NCI-H460 (cell line): Measurements from ENCODE around the gene SMURF2. TPM values are rescaled to one million over a fixed set of nuclear protein-coding genes. Genes with fewer than 3 reads are reported as not detected.
"Not testable (repeated sequence)": the region's sequence is repeated elsewhere in the genome, so short reads cannot be mapped to it uniquely, and the experiment has no call there.

ENCODE experiments used
- DNase-seq: peaks from one replicate; pipeline ENCODE4 v3.0.0-alpha.2; 2016; ENCODE audit warnings: low read depth; ENCODE audit errors: extremely low read depth
- total RNA-seq: library from RNA; depleted of rRNA; stranded (reverse); fragments of >200 nt; shearing (Covaris generic); gene quantifications from 2 replicates; pipeline ENCODE4 v1.2.3, GENCODE V29; 2014

SMURF2 gene
- total RNA-seq, 1 experiment from 2014 or later: 11.0 TPM

DNA sequence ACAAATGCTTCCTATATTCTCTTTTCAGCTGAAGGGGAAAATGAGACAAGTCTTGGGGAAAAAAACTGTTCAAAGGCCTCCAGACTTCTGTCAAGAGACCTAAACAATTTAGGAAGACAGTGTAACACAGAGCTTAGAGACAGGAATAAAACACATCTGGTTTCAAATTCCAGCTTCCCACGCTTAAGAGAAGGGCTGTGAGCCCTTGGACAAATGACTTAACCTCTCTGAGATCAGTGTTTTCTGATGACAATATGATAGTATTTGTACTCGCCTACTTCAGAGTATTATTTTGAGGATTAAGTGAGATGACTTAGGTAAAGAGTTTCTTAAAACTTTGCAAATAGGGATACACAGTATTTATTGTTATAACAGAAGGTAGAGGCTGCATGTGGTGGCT is 29.5 kb downstream of the SMURF2 start:
- DNase-seq: no peak

DNA sequence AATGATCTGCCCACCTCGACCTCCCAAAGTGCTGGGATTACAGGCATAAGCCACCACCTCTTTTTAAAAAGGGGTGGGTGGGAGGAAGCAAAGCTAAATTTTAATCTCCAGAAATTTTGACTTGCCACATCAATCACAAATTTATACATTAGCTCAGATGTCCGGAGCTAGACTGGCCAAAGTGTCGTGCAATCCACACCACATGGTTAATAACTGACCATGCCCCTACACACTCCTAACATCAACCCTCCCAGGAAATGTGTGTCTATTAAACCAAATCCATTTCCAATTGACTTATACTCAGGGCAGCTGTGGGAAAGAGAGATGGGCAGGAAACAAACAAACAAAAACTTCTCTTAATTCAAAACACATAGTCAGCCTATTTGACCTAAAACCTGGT is 29.9 kb downstream of the SMURF2 start:
- no peak for DNase-seq

DNA sequence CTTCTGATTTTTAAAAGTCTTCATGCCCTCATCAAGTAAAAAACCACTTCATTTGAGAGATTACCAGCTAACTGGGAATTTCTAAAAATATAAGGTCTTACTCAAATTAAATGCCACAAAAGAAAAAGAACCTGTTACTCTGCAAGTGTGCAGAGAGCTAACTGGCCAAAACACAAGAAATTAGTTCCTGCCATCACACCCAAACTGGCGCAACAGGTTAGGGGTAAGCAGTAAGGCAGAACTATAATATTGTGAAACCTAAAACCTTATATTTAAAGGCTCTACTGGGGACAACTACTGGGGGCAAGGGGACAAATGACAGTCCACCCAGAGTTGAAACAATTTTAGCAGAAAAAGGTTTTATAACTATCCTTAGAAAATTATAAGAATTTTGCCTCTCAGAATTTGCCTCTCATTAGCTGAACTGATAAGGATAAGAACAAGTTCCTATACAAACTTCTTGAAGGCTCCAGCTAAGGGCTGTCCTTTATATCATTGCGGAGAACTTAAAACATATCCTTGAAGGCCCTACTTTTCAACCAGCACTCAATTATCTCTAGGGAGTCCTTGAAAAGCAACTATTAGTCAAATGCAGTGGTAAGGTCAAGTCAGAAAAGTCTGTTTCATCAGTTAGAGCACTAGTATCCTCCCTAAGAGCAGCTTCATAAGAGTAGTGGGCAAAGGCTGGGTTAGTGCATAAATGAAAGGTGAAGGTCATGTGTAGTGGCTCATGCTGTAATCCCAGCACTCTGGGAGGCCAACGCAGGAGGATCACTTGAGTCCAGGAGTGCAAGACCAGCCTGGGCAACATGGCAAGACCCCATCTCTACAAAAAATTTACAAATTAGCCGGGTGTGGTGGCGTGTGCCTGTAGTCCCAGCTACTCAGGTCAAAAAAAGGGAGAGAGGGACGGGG is 31.5 kb downstream of the SMURF2 start:
- no peak for DNase-seq

DNA sequence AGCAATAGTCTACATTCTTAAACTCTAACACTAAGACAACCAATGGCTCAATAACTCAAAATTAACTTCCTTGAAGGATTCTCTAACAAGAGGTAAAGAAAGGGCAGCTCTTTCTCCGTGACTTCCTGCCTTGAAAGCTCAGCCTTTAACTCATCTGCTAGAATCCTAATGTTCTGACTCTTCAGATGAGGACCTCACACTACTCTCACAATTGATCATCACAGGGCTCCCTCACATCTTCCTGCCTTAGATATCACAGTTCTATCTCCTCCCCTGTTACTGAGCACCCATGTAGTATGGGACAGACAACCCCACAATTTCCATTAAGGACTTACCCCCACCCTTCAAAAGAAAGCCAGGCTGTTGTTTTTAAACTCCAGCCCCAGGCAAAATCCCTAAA is 33.5 kb downstream of the SMURF2 start:
- DNase-seq: no peak

DNA sequence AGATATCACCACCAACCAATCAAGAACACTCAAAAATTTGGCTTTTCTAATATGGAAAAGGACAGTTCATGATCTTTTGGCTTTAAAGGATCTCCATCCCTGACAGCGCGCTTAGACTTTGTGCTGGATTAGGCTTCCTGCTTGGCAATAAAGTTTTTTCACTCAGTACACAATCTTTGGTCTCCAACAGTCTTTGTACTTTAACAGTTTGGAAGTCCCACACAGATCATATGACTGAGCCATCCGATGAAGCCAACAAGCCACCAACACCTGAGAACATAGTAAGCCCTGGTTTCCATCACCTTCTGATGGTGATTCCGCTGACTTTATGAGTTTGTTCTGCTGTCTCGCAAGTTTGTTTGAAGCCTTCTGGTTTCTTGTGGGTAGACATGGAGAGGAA is 34.3 kb downstream of the SMURF2 start:
- DNase-seq: no peak

DNA sequence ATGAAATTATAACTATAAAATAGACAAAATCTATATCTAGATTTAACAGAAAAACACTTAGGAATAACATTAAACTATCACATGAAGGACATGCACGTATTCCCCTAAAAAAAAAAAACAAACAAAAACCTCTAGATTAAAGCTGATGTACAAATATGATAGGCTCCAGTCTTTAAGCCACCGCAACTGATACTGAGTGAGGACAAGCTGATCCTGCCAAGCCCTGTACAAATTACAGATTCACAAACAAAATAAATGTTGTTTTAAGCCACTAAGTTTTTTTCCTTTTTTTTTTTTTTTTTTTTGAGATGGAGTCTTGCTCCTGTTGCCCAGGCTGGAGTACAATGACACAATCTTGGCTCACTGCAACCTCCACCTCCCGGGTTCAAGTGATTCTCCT is 35.3 kb downstream of the SMURF2 start:
- no peak for DNase-seq

DNA sequence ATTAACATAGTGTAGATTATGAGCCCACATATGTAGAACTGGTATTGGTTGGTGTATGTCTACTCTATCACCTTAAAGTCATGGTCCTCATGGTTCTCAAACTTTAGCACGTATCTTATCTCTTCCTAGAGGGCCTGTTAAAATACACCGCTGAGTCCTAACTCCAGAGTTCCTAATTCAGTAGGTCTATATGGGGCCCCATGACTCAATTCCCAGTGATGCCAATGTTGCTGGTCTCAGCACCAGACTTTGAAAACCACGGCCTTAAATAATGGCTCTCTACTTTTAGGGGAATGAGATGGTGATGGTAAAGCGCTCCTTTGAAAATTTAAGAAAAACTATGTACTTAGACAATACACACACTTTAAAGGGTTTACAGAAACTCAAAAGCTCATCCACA is 36.6 kb downstream of the SMURF2 start:
- DNase-seq: no peak

DNA sequence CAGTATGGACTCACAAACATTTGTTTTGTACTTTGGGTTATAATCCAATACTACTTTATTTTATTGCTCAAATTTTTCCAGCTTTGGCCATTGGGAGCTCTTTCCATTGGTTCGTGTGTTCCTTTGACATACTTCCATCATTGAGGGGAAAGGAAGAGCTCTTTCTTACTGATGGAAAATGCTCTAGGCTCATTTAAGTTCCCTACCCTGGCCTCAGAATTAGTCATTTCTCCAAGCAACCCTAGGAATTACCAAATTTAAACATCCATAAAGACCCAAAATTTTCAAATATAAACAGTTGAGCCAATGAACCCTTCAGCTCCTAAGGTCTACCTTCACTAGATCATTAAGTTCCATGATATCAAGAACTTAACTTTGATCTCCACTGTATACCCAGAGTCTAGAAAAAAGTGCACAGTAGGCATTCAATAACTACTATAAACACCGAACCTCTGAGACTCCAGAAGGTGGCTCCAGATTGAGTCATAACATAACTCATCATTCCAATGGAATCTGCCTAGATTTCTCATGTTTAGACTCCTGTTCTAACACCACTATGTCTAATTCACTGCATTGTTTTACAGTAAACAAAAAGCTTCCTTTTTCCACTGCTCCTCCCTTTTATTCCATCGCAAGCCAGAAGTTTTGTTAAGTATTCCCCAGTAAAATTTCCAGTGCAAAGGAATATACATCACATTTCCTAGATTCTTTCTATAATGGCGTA is 39.0 kb downstream of the SMURF2 start:
- peak; percentile 70 for DNase-seq

DNA sequence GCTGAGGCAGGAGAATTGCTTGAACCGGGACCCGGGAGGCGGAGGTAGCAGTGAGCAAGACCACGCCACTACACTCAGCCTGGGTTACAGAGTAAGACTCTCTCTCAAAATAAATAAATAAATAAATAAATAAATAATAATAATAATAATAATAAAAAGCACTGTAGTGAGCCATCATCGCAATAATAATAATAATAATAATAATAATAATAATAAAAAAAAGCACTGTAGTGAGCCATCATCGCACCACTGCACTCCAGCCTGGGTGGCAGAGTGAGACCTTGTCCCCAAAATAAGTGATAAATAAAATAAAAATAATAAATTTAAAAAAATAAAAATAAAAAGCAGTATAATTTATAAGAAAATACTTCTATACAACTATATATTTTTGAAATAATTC is 40.3 kb downstream of the SMURF2 start:
- DNase-seq: no peak

DNA sequence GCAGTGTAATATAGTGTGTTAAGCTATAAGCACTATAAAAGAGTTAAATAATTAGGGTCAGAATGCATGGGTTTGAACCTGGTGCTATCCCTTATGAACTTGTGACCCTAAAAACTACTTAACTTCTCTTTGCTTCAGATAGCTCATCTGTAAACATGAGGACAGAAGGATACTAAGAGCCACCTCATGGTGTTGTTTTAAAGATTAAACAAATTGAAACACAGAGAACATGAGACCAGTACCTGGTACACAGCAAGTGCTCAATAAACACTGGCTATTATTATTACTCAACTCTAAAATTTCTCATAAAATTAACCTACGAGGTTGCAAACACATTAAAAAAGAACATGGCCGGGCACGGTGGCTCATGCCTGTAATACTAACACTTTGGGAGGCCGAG is 43.3 kb downstream of the SMURF2 start:
- no peak for DNase-seq

DNA sequence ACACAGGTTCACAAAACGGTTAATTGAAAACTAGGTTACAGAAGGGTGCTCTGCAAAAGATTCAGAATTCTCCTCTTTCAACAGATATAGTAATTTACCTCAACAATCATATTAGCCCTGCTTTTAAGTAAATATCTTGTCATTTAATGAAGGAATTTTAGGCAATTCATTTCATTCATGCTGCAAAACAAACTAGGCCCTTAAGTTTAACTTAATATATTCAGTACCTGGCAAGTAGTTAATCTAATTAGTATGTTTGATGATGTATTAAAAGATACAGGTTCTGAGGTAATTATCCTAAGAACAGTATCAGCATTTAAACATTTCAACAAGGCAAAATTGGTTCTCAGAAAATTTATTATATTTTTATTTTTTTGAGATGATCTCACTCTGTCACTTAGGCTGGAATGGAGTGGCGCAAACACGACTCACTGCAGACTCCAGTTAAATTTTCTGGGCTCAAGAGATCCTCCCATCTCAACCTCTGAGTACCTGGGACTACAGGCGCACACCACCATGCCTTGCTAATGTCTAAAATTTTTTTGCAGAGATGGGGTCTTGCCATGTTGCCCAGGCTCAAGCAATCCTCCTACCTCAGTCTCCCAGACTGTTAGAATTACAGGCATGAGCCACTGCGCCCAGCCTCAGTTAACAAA is 44.9 kb downstream of the SMURF2 start:
- no peak for DNase-seq

DNA sequence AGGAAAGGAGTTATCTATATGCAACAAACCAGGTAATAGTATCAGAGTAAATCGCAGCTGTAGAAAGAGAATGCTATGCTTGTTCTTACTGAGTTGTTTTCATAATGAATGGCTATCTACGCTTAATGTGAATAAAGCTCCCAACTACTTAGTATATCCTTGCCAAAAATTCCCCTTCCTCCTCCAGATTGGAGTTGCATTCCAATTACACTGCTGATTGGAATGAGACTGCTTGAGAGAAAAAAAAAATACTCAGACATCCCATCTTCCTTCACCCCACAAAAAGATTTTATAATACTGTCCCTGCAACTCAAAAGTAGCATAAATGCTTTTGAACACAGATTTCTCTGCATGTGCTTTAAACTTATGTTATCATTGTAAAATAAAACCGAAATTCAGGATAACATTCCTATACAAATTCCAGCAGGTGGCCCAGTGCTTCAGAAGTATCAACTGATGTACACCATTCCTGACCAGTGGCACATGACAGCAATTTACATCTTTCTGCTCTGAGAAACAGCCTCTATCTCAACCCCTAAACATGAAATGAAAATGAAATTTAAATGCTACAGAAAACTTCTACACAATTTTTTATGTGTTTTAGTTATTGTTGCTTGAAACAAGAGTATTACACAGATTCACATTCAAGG is 47.0 kb downstream of the SMURF2 start:
- no peak for DNase-seq

DNA sequence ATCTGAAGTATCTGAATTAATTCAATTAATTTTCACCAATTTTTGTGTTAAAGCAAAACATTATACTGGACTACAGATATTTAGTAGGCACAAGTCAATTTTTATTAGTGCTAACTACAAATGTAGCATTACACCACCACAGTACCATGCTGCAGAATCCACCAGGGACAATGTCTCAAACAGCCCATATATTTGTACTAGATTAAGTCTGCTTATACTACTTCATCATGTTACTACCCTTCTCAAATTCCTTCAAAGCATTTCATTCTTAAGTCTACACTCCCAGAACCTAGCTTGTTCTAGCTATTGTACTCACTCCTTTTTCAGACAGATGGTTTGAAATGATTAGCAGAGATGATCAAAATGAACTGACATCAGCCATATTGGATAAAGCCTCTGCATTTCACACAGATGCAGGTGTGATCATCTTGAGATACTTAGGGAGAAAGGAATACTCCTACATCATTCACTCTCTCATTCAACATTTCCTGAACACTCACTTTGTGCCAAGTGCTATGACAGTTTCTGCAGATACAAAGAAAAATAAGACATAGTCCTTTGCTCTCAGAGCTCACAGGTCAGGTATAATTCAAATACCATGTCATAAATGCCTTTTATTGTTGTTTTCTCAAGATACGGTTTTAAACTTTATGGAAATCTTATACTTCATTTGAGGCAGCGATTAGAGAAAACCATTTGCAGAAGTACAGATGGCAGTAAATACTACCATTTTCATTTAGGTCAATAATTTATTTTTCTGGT is 47.7 kb downstream of the SMURF2 start:
- no peak for DNase-seq

DNA sequence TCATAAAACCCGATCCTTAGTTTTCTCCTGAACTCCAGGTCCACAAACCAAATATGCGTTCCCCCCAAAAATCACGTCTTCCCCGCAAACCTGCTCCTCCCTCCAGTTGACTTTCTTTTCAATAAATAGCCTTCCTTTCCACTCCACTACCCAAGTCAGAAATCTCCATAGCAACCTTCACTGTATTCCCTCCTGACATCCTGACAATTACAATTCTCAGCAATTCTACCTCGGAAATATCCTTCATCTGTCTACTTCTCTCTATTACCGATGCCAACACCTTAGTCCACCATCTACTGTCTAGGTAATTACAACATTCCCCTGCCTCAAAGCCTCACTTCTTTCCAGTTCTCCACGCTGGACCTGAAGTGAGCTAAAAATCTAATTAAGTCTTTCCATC is 50.7 kb downstream of the SMURF2 start:
- DNase-seq: no peak

DNA sequence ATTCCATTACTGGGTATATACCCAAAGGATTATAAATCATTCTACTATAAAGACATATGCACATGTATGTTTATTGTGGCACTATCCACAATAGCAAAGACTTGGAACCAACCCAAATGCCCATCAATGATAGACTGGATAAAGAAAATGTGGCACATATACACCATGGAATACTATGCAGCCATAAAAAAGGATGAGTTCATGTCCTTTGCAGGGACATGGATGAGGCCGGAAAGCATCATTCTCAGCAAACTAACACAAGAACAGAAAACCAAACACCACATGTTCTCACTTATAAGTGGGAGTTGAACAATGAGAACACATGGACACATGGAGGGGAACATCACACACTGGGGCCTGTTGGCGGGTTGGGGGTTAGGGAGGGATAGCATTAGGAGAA is 51.9 kb downstream of the SMURF2 start:
- DNase-seq: not testable (repeated sequence)

DNA sequence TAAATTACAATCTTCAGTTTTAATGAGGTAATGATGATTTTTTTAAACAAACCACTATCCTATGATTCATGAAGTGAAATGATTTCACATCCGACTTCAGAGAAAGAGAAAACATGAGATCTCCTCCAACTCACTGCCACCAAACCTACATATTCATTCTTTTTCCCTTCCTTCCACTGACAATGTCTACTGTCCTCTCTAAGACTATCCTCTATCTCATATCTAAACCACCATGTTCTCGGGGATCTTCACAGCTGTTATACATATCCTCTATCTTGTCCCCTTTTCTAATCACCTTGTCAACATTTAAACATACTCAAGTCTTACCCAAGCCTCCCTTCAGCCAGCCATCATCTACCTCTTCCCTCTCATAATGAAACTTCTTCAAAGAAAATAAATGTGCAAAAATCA is 53.5 kb downstream of the SMURF2 start:
- no peak for DNase-seq

DNA sequence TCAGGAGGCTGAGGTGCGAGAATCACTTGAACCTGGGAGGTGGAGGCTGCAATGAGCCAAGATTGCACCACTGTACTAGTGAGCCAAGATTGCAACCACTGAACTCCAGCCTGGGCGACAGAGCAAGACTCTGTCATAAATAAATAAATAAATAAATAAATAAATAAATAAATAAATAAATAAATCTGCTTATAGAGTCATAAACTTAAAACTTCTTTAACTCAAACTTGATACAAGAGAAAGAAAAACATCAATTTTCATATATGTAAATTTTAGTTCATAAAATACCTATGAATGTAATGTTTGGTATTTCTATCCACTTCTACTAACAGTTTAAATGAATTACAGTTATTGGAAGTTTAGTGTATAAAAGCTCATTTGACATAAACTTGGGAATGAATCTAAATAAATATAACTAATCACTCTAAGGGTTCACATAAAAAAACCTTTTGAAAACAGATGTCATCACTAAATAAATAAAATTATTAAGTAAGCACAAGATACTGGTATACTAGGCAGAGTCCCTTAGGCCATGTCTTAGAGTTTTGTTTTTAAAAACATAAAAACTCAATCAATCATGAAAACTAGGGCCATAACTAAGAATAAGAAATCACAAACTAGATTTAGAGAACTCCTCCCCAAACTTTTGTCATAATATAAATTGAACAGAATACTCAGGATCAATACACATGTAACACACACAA is 54.1 kb downstream of the SMURF2 start:
- DNase-seq: no peak

DNA sequence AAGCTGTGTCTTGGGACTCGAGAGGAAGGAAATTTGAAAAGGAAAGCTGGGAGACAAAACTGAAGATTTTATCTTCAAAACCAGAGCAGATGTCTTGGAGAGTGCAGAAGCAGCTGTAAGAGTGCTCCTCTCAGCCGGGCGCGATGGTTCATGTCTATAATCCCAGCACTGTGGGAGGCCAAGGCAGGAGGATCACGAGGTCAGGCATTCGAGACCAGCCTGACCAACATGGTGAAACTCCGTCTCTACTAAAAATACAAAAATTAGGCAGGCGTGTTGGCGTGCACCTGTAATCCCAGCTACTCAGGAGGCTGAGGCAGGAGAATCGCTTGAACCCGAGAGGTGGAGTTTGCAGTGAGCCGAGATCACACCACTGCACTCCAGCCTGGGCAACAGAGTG is 57.6 kb downstream of the SMURF2 start:
- DNase-seq: not testable (repeated sequence)

DNA sequence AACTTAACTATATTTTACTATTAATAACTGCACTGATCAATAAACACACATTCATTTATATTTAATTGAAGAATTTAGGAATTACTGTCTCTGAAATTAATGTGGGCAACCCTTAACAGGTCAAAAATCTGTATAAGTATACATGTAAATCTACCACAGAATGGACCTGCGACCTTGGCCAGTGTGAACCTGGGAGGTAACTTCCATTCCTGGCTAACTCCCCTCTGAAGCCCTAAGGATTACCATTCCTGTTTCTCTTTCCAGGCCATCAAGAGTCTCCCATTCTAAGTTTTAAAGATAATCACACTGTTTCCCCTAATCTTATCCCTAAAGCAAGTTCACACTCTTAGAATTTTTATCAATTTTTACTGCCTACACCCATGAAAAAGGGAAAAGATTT is 58.1 kb downstream of the SMURF2 start:
- DNase-seq: no peak

DNA sequence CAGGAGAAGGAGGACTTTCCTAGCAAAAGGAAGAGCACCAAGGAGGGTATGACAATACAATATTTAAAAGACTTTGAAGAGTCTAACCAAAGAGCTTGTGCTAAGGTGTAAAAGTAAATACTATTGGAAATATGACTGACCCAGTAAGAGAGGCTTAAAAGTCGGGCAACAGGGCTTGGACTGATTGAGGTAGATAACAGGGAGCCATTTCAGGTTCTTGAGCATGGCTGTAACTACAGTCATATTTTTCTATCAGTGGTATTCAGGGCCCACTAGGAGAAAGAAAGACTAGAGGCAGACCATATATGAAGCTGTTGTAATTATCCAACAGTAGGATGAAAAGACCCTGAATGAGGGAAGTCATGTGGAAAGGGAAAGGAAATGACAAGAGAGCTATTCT is 62.3 kb downstream of the SMURF2 start:
- no peak for DNase-seq
